Neural progenitor cell (in vitro differentiated cells): ENCODE data around the gene SIT1. TPM values are rescaled to one million over a fixed set of nuclear protein-coding genes. Genes with fewer than 3 reads are reported as not detected.
A peak's percentile ranks its signal among the peaks of the same experiment; 100 is the strongest.

Experiments
- DNase-seq: peaks from one replicate; pipeline ENCODE4 v3.0.0-alpha.2; 2016; ENCODE audit warnings: low spot score
- H2AFZ ChIP-seq: fragments of 200-600 bp; sonication (generic); replicated peaks from 2 replicates; pipeline ENCODE4 v1.6.1; 2016; ENCODE audit warnings: antibody characterized with exemption
- H3F3A ChIP-seq: fragments of 200-600 bp; sonication (generic); 2 replicates; pipeline ENCODE4 v1.6.1; 2016; ENCODE audit warnings: antibody characterized with exemption, low read depth
- H3K27ac ChIP-seq: fragments of 200-600 bp; sonication (generic); 2 replicates; pipeline ENCODE4 v1.5.1; 2016; ENCODE audit warnings: mild to moderate bottlenecking
- H3K27me3 ChIP-seq: fragments of 200-600 bp; sonication (generic); 2 replicates; pipeline ENCODE4 v1.6.1; 2016; ENCODE audit warnings: mild to moderate bottlenecking, moderate library complexity
- H3K36me3 ChIP-seq: fragments of 200-600 bp; sonication (generic); 2 replicates; pipeline ENCODE4 v1.5.1; 2016
- H3K4me1 ChIP-seq: fragments of 200-600 bp; sonication (generic); 2 replicates; pipeline ENCODE4 v1.6.1; 2016; ENCODE audit warnings: mixed run types
- H3K4me2 ChIP-seq: fragments of 200-600 bp; sonication (generic); 2 replicates; pipeline ENCODE4 v1.6.1; 2016
- H3K4me3 ChIP-seq: fragments of 200-600 bp; sonication (generic); 2 replicates; pipeline ENCODE4 v1.5.1; 2016
- H3K79me2 ChIP-seq: fragments of 200-600 bp; sonication (generic); 2 replicates; pipeline ENCODE4 v1.6.1; 2016; ENCODE audit warnings: low read depth
- H3K9ac ChIP-seq: fragments of 200-600 bp; sonication (generic); 2 replicates; pipeline ENCODE4 v1.6.1; 2016
- H3K9me3 ChIP-seq: fragments of 200-600 bp; sonication (generic); 2 replicates; pipeline ENCODE4 v1.5.1; 2016; ENCODE audit warnings: low read depth
- H4K20me1 ChIP-seq: fragments of 200-600 bp; sonication (generic); 2 replicates; pipeline ENCODE4 v1.6.1; 2016; ENCODE audit warnings: low read depth
- H3K27ac Mint-ChIP-seq: 3 replicates; pipeline ENCODE4 v1.8.0; 2021; ENCODE audit warnings: mixed read lengths
- H3K27me3 Mint-ChIP-seq: 2 replicates; pipeline ENCODE4 v1.8.0; 2022; ENCODE audit warnings: low read depth, mild to moderate bottlenecking, inconsistent platforms, moderate library complexity, mixed read lengths; ENCODE audit not compliant: insufficient read depth
- H3K36me3 Mint-ChIP-seq: 3 replicates; pipeline ENCODE4 v1.8.0; 2021; ENCODE audit warnings: mixed read lengths
- H3K4me1 Mint-ChIP-seq: 3 replicates; pipeline ENCODE4 v1.8.0; 2021; ENCODE audit warnings: mixed read lengths
- H3K4me3 Mint-ChIP-seq: 3 replicates; pipeline ENCODE4 v1.8.0; 2021; ENCODE audit warnings: mild to moderate bottlenecking, moderate library complexity, mixed read lengths
- H3K9me3 Mint-ChIP-seq: 3 replicates; pipeline ENCODE4 v1.8.0; 2020; ENCODE audit warnings: mixed read lengths
- CTCF ChIP-seq: fragments of 200-600 bp; sonication (generic); IDR thresholded peaks from 2 replicates; pipeline ENCODE4 v1.5.1; 2017; ENCODE audit warnings: antibody characterized with exemption, mild to moderate bottlenecking
- EZH2 ChIP-seq: fragments of 200-600 bp; sonication (generic); IDR thresholded peaks from 2 replicates; pipeline ENCODE4 v1.6.1; 2017; ENCODE audit warnings: antibody characterized with exemption, mild to moderate bottlenecking, moderate library complexity
- EZH2phosphoT487 ChIP-seq: fragments of 200-600 bp; sonication (generic); IDR thresholded peaks from 2 replicates; pipeline ENCODE4 v1.6.1; 2017; ENCODE audit warnings: antibody characterized with exemption
- total RNA-seq: library from RNA; depleted of rRNA; stranded (reverse); fragments of >200 nt; gene quantifications from 2 replicates; pipeline ENCODE4 v1.2.3, GENCODE V29; 2015; ENCODE audit warnings: low replicate concordance

The SIT1 gene
- total RNA-seq, 1 donor from 2014 or later = 0.86 TPM

DNA sequence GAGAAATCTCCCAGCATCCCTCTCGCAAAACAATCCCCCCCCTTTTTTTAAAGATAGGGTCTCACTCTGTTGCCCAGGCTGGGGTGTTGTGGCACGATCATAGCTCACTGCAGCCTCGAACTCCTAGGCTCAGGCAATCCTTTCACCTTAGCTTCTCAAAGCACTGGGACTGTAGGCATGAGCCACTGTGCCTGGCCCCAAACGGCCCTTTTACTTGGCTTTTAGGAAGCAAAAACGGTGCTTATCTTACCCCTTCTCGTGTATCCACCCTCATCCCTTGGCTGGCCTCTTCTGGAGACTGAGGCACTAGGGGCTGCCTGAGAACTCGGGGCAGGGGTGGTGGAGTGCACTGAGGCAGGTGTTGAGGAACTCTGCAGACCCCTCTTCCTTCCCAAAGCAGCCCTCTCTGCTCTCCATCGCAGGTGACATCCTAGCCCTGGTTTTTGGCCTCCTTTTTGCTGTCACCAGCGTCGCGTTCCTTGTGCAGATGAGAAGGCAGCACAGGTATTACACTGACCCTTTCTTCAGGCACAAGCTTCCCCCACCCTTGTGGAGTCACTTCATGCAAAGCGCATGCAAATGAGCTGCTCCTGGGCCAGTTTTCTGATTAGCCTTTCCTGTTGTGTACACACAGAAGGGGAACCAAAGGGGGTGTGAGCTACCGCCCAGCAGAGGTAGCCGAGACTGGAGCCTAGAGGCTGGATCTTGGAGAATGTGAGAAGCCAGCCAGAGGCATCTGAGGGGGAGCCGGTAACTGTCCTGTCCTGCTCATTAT is 29.8 kb upstream of the SIT1 start:
- Mint-ChIP-seq H3K27me3 (peaks cover 10% of the 10 kb centered on the region), H3K4me3 (no peak overlapping the region), H3K27ac (no peak overlapping the region), H3K4me1 (peaks cover 11% of the 10 kb centered on the region), H3K9me3 (no peaks in the 10 kb centered on the region), H3K36me3 (peaks cover 18% of the 10 kb centered on the region)
- Histone ChIP-seq H4K20me1 (no peaks in the 10 kb centered on the region), H3K79me2 (no peaks in the 10 kb centered on the region), H3K9me3 (no peaks in the 10 kb centered on the region), H2AFZ (no peak overlapping the region), H3K4me1 (peaks cover 9% of the 10 kb centered on the region), H3K36me3 (no peaks in the 10 kb centered on the region), H3F3A (peaks cover 32% of the 10 kb centered on the region), H3K4me3 (no peak overlapping the region), H3K9ac (no peak overlapping the region), H3K27me3 (no peaks in the 10 kb centered on the region), H3K4me2 (no peak overlapping the region), H3K27ac (no peak overlapping the region)
- TF ChIP-seq EZH2 = no peak
- no peak for TF ChIP-seq EZH2phosphoT487
- TF ChIP-seq CTCF = no peak
- DNase-seq = peak; percentile 74

GRCh38 chr9:35679766-35680330 is 29.1 kb upstream of the SIT1 start:
- no peak overlapping the region for H3K4me3 Mint-ChIP-seq
- Histone ChIP-seq H3K4me3 (no peak overlapping the region), H2AFZ (no peak overlapping the region), H3K9me3 (no peaks in the 10 kb centered on the region), H3K27ac (no peak overlapping the region), H3K36me3 (no peaks in the 10 kb centered on the region), H3K79me2 (no peaks in the 10 kb centered on the region), H3F3A (peaks cover 32% of the 10 kb centered on the region), H3K27me3 (peaks cover under 1% of the 10 kb centered on the region), H3K4me2 (no peak overlapping the region), H3K4me1 (peaks cover 9% of the 10 kb centered on the region), H3K9ac (no peak overlapping the region), H4K20me1 (no peaks in the 10 kb centered on the region)
- peaks cover 11% of the 10 kb centered on the region for H3K27me3 Mint-ChIP-seq
- DNase-seq = no peak
- no peak overlapping the region for H3K27ac Mint-ChIP-seq
- peaks cover 11% of the 10 kb centered on the region for H3K4me1 Mint-ChIP-seq
- H3K36me3 Mint-ChIP-seq = peaks cover 15% of the 10 kb centered on the region
- no peaks in the 10 kb centered on the region for H3K9me3 Mint-ChIP-seq
- TF ChIP-seq EZH2phosphoT487 = no peak
- no peak for TF ChIP-seq CTCF
- TF ChIP-seq EZH2 = no peak

DNA sequence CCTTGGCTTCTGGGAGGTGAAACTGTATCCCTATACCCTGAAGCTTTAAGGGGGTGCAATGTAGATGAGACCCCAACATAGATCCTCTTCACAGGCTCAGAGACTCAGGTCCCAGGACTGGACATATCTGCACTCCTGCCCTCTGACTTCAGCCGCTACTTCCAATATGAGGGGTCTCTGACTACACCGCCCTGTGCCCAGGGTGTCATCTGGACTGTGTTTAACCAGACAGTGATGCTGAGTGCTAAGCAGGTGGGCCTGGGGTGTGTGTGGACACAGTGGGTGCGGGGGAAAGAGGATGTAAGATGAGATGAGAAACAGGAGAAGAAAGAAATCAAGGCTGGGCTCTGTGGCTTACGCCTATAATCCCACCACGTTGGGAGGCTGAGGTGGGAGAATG is 28.4 kb upstream of the SIT1 start:
- no peak for DNase-seq
- Histone ChIP-seq H3K4me3 (no peak overlapping the region), H3F3A (peaks cover 32% of the 10 kb centered on the region), H3K79me2 (no peaks in the 10 kb centered on the region), H3K4me1 (peaks cover 9% of the 10 kb centered on the region), H3K4me2 (no peak overlapping the region), H3K9me3 (no peaks in the 10 kb centered on the region), H2AFZ (no peak overlapping the region), H4K20me1 (no peaks in the 10 kb centered on the region), H3K27ac (no peak overlapping the region), H3K27me3 (peaks cover 8% of the 10 kb centered on the region), H3K9ac (no peak overlapping the region), H3K36me3 (no peaks in the 10 kb centered on the region)
- Mint-ChIP-seq H3K27me3 (peaks cover 16% of the 10 kb centered on the region), H3K9me3 (no peaks in the 10 kb centered on the region), H3K4me1 (peaks cover 11% of the 10 kb centered on the region), H3K36me3 (peaks cover 14% of the 10 kb centered on the region), H3K27ac (no peak overlapping the region), H3K4me3 (no peak overlapping the region)
- no peak for TF ChIP-seq EZH2
